Stimulated activated CD4-positive, alpha-beta T cell treated with anti-CD3 and anti-CD28 coated beads, Interleukin-2, amount 100 ng/mL, for 48 hours (primary cell): ENCODE data around the gene DAAM2.

Experiments
- DNase-seq, 2 donors: peaks; one replicate each; pipeline ENCODE4 v3.0.0-alpha.2; 2020

The DAAM2 gene

DNA sequence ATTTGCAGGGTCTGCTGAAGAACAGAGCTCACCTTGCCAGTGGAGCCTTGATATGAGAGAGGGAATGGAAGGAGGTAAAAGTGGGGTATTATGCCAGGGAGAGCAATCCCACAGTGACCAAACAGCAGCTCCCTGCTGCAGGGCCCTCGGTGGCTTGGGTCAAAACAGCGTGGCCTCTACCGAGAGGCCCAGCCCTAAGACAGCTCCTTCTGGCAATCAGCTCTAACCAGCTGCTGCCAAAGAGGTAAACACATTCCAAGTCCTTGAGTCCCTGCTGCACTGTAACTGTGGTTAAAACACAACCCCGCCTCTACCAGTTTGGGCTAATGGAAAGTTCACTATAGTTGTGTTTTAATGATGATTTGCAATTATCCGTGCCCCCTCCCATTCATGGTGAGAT is 1.4 kb upstream of the DAAM2 start:
- DNase-seq: no peak

GRCh38 chr6:39791311-39791710 is 865 bp upstream of the DAAM2 start:
- no peak for DNase-seq

- no peak for DNase-seq
These were observed 619 bp downstream of the DAAM2 start for GRCh38 chr6:39792540-39793450.

- DNase-seq: no peak
These were observed 1.3 kb downstream of the DAAM2 start for GRCh38 chr6:39793516-39793915.

- no peak for DNase-seq
These were observed 2.1 kb downstream of the DAAM2 start for GRCh38 chr6:39794231-39794630.

GRCh38 chr6:39797751-39798150 is 5.6 kb downstream of the DAAM2 start:
- DNase-seq: no peak

GRCh38 chr6:39800034-39801032 is 8.2 kb downstream of the DAAM2 start:
- no peak for DNase-seq

GRCh38 chr6:39801456-39802251 is 9.5 kb downstream of the DAAM2 start:
- DNase-seq: no peak

- no peak for DNase-seq
These were observed 11.7 kb downstream of the DAAM2 start for GRCh38 chr6:39803872-39804271.

- no peak for DNase-seq
These were observed 12.4 kb downstream of the DAAM2 start for GRCh38 chr6:39804466-39805065.

- DNase-seq: no peak
These were observed 14.1 kb downstream of the DAAM2 start for GRCh38 chr6:39806278-39806677.

- no peak for DNase-seq
These were observed 16.2 kb downstream of the DAAM2 start for GRCh38 chr6:39808346-39808745.

DNA sequence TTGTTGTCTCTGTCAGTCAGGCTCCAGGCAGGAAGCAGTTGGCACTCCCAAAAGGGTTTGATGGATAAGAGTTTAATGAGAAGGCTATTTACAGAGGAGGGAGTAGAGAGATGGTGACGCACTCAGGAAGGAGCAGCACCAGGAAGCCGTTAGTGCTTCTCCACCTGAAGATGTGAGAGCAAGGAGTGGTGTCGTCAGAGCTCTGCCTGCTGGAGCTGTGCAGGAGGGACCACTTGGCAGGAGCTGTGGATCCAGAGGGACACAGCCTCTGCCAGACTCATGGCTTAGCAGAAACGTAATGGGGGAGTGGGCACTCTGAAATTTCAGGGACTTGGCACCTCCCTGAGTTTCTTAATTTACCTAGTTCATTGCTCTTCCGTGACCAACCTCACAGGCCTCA is 16.8 kb downstream of the DAAM2 start:
- DNase-seq: no peak

GRCh38 chr6:39811835-39812345 is 19.7 kb downstream of the DAAM2 start:
- no peak for DNase-seq

- DNase-seq: no peak
These were observed 20.3 kb downstream of the DAAM2 start for GRCh38 chr6:39812496-39812852.

- DNase-seq: no peak
These were observed 20.8 kb downstream of the DAAM2 start for GRCh38 chr6:39812853-39813533.

- no peak for DNase-seq
These were observed 22.1 kb downstream of the DAAM2 start for GRCh38 chr6:39814236-39814635.

GRCh38 chr6:39815356-39815755 is 23.2 kb downstream of the DAAM2 start:
- DNase-seq: no peak

DNA sequence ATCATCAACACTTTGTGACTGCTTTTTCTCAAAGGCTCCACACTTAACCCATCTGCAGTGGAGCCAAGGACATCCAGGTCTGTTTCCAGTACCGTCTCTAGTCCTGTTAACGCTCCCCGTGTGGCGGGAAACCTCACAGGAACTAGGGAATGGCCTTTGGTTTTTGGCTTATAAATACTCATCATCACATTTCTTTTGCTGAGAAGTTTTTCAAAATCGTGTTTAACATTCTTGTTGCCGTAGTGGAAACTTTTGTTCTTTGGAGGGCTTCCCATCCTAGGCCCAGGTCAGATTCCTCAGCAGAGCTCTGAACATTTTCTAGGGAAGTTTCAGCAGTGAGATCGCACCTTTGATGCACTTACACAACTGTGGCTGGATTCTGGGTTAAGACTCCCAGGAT is 24.6 kb downstream of the DAAM2 start:
- no peak for DNase-seq

DNA sequence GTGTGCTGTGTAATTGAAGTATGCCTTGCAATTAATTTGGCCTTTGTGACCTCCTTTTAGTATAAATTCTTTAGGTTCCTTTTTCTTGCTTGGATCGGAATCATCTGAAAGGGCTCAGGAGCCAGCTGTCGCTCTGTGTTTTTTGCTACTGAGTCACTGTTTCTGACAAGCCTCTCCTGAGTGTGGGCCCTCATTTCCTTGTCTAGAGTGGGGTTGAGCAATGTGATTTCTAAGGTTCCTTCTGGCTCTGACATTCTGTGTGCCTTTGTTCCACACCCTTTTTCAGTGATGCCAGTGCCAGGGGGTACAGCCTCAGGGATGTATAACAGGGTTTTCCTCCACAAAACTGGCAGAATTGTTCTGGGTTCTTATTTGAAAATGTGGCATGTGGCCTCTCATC is 26.5 kb downstream of the DAAM2 start:
- DNase-seq: no peak

DNA sequence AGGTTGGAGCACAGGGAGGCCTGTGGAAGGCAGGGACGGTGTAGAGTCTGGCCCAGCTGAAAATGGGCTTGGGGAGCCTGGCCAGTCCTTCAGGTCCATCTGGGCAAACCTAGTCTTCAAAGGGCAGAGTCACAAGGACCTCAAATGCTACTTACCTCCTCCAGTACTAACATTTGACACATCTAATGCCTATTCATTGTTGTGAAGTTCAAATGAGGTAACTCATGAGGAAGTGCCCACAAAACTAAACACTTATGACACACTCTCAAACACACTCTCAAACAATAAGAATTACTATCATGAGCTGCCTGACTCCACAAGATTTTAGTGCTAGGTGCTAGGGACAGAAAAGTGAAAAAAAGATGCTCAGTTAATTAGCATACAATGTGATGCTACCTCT is 27.1 kb downstream of the DAAM2 start:
- no peak for DNase-seq

- no peak for DNase-seq
These were observed 27.5 kb downstream of the DAAM2 start for GRCh38 chr6:39819676-39820075.
